Measurements from ENCODE around the gene FIBP. TPM values are rescaled to one million over a fixed set of nuclear protein-coding genes. Genes with fewer than 3 reads are reported as not detected.

Gene FIBP
- total and polyA plus RNA-seq, 2 of the 4 experiments (the other 2 are of a cell fraction), result 141 to 182 TPM

DNA sequence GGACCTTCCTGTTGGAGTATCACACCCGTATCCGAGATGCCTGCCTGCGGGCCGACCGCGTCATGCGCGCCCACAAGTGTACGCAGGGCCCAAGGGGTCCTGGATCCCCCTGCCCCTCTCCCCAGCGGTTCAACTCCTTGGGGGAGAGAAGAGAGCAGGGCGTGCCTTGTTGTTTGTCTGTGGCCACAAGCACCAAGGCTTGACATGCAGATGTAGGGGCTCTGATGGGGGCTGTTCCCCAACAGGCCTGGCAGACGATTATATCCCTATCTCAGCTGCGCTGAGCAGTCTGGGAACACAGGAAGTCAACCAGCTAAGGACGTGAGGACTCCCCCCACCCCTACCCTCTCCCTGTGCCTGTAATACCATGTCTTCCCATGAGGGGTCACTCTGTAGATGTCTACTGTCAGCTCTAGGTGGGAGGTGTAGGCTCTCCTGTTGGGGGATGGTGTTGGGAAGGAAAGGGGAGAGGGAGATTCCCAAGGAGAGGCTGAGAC is 37.1 kb downstream of the FIBP start:
- no peak overlapping the region for H2BK20ac ChIP-seq (ENCODE audit: low read depth, low read length)
- WGBS, 2 experiments (ENCODE audit: extremely low coverage in 2 of 2, insufficient read length in 1 of 2), result no CpG with 5 or more reads among the region's 14 CpGs
- no peaks in the 10 kb centered on the region for H3K27me3 ChIP-seq (ENCODE audit: control insufficient read depth, insufficient read depth, low read length)
- peaks cover 3% of the 10 kb centered on the region; the same call in 1 of the 2 replicates for H3K4me1 ChIP-seq (ENCODE audit: control insufficient read depth, insufficient read depth, low read length)
- no peak overlapping the region for H4K91ac ChIP-seq (ENCODE audit: insufficient read depth, low read depth, low read length)
- no TSS peak for BruUV-seq (replicated peaks)
- intact Hi-C loops (cut with micrococcal nuclease) (no loop called here), in situ Hi-C loops (cut with MboI; ENCODE audit: low sequenced_read_pairs) (no loop called here), dilution Hi-C loops (cut with HindIII; ENCODE audit: low sequenced_read_pairs, unreplicated experiment) (no loop called here)
- no peak overlapping the region for H3K4me2 ChIP-seq (ENCODE audit: low read depth, low read length)
- peaks cover 62% of the 10 kb centered on the region for H4K20me1 ChIP-seq (ENCODE audit: insufficient read depth, low read length)
- no peak overlapping the region for H3K27ac ChIP-seq (ENCODE audit: insufficient read depth, low read length)
- H3K9me1 ChIP-seq (ENCODE audit: insufficient read depth, low read length), result peaks cover 27% of the 10 kb centered on the region
- no peak overlapping the region for H3K4me3 ChIP-seq (ENCODE audit: insufficient read depth, low read depth, low read length)
- ChIA-PET CTCF (interaction anchor here (0.7 to 1.1 kb wide), 2 partner anchors 14 to 33 kb away, joined by 3 read pairs; no protein-coding TSS in a partner anchor), POLR2A (ENCODE audit: unreplicated experiment) (no interaction called here)
- H3K9ac ChIP-seq (ENCODE audit: low read depth, low read length), result no peak overlapping the region
- H2AK9ac ChIP-seq (replicated peaks; ENCODE audit: low read depth, low read length, poor library complexity), result peak overlapping the region; percentile 71
- peak; percentile 24 for ATAC-seq (ENCODE audit: low read depth)
- peak overlapping the region; percentile 34 for H2AFZ ChIP-seq (replicated peaks; ENCODE audit: low read length, poor library complexity)
- no peak overlapping the region for H4K8ac ChIP-seq (ENCODE audit: low read depth in 2 of 2, low read length in 2 of 2)
- H2AK5ac ChIP-seq (ENCODE audit: low read depth, low read length), result no peak overlapping the region
- H3K9me3 ChIP-seq (ENCODE audit: control insufficient read depth, insufficient read depth, low read length), result no peaks in the 10 kb centered on the region
- no peak for DNase-seq
- no peak overlapping the region for H4K5ac ChIP-seq (ENCODE audit: low read depth, low read length)
- no peak overlapping the region for H2BK15ac ChIP-seq (ENCODE audit: low read depth, low read length)
- no peak overlapping the region for H3K23ac ChIP-seq (ENCODE audit: low read depth, low read length)
- no peak overlapping the region for H2BK120ac ChIP-seq (ENCODE audit: low read depth, low read length)
- peaks cover 53% of the 10 kb centered on the region for H3K36me3 ChIP-seq (ENCODE audit: control insufficient read depth, insufficient read depth, low read length)
- peaks cover 20 to 48% of the 10 kb centered on the region in 2 experiments for H3K79me1 ChIP-seq (ENCODE audit: low read depth in 1 of 2, low read length in 2 of 2)
- TF ChIP-seq CEBPB (IDR thresholded peaks at IDR 0.05; ENCODE audit: low read depth, low read length) (no peak), NFE2L2 (IDR thresholded peaks at IDR 0.05; ENCODE audit: low read depth, low read length) (no peak), FOS (IDR thresholded peaks at IDR 0.05; ENCODE audit: low read depth, low read length) (no peak), RCOR1 (IDR thresholded peaks at IDR 0.05; ENCODE audit: insufficient replicate concordance, low read length) (no peak), MAZ (IDR thresholded peaks at IDR 0.05; ENCODE audit: borderline replicate concordance, low read depth, low read length) (no peak), BHLHE40 (IDR thresholded peaks at IDR 0.05; ENCODE audit: low read depth, low read length) (no peak), POLR2A (IDR thresholded peaks at IDR 0.05; ENCODE audit: low read depth, low read length) (peak; percentile 35; the same call in 1 of the 2 replicates), RFX5 (IDR thresholded peaks at IDR 0.05; ENCODE audit: low read depth, low read length) (no peak)
- TF ChIP-seq, protein P1, sequence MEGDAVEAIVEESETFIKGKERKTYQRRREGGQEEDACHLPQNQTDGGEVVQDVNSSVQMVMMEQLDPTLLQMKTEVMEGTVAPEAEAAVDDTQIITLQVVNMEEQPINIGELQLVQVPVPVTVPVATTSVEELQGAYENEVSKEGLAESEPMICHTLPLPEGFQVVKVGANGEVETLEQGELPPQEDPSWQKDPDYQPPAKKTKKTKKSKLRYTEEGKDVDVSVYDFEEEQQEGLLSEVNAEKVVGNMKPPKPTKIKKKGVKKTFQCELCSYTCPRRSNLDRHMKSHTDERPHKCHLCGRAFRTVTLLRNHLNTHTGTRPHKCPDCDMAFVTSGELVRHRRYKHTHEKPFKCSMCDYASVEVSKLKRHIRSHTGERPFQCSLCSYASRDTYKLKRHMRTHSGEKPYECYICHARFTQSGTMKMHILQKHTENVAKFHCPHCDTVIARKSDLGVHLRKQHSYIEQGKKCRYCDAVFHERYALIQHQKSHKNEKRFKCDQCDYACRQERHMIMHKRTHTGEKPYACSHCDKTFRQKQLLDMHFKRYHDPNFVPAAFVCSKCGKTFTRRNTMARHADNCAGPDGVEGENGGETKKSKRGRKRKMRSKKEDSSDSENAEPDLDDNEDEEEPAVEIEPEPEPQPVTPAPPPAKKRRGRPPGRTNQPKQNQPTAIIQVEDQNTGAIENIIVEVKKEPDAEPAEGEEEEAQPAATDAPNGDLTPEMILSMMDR (conservative IDR thresholded peaks at IDR 0.05; ENCODE audit: low read depth, low read length), result peak; percentile 27
- H3K18ac ChIP-seq (ENCODE audit: low read depth, low read length), result no peak overlapping the region
- H3K56ac ChIP-seq (ENCODE audit: extremely low read depth, insufficient read depth, low read length), result no peak overlapping the region
- no peak overlapping the region for H3K4ac ChIP-seq (ENCODE audit: low read depth, low read length)
- no peak overlapping the region for H3K14ac ChIP-seq (replicated peaks; ENCODE audit: low read depth, low read length)
- no peak overlapping the region for H2BK5ac ChIP-seq (ENCODE audit: low read depth, low read length, poor library complexity, severe bottlenecking)
